ENCODE measurements around the gene PPP2R2B.

PPP2R2B gene

GRCh38 chr5:146821732-146822131 lies 56.8 kb downstream of the PPP2R2B start:
- no peak for DNase-seq

- DNase-seq: no peak
These were observed 57.6 kb downstream of the PPP2R2B start for GRCh38 chr5:146820987-146821386.

- DNase-seq: peak; percentile 9
These were observed 59.7 kb downstream of the PPP2R2B start for GRCh38 chr5:146818822-146819221.

GRCh38 chr5:146817973-146818372 lies 60.6 kb downstream of the PPP2R2B start:
- no peak for DNase-seq

- no peak for DNase-seq
These were observed 61.7 kb downstream of the PPP2R2B start for GRCh38 chr5:146816775-146817387.

GRCh38 chr5:146815411-146815810 lies 63.1 kb downstream of the PPP2R2B start:
- no peak for DNase-seq

- no peak for DNase-seq
These were observed 65.0 kb downstream of the PPP2R2B start for GRCh38 chr5:146813346-146814157.

GRCh38 chr5:146805081-146805480 lies 73.5 kb downstream of the PPP2R2B start:
- DNase-seq: peak; percentile 85

GRCh38 chr5:146802945-146803522 lies 75.5 kb downstream of the PPP2R2B start:
- peak; percentile 37 for DNase-seq

GRCh38 chr5:146799671-146800070 lies 78.9 kb downstream of the PPP2R2B start:
- peak; percentile 3 for DNase-seq

GRCh38 chr5:146799231-146799630 lies 79.3 kb downstream of the PPP2R2B start:
- DNase-seq: no peak

- DNase-seq: no peak
These were observed 80.9 kb downstream of the PPP2R2B start for GRCh38 chr5:146797658-146798057.

GRCh38 chr5:146796911-146797310 lies 81.6 kb downstream of the PPP2R2B start:
- DNase-seq: no peak

- DNase-seq: no peak
These were observed 82.4 kb downstream of the PPP2R2B start for GRCh38 chr5:146796144-146796543.

GRCh38 chr5:146794326-146795029 lies 84.1 kb downstream of the PPP2R2B start:
- no peak for DNase-seq

GRCh38 chr5:146793709-146794108 lies 84.8 kb downstream of the PPP2R2B start:
- no peak for DNase-seq

GRCh38 chr5:146791471-146791870 lies 87.1 kb downstream of the PPP2R2B start:
- no peak for DNase-seq

- DNase-seq: peak; percentile 29
These were observed 88.6 kb downstream of the PPP2R2B start for GRCh38 chr5:146789712-146790653.

- DNase-seq: no peak
These were observed 89.7 kb downstream of the PPP2R2B start for GRCh38 chr5:146788898-146789297.

GRCh38 chr5:146785065-146785464 lies 93.5 kb downstream of the PPP2R2B start:
- no peak for DNase-seq

GRCh38 chr5:146781157-146781556 lies 97.4 kb downstream of the PPP2R2B start:
- no peak for DNase-seq

- DNase-seq: no peak
These were observed 99.2 kb downstream of the PPP2R2B start for GRCh38 chr5:146779211-146779869.

All from NCI-H82 (cell line).